Measurements from ENCODE around the gene NUP210L. TPM values are rescaled to one million over a fixed set of nuclear protein-coding genes. Genes with fewer than 3 reads are reported as not detected.

Gene NUP210L
- total and polyA plus RNA-seq, 2 of the 13 experiments (the other 11 are each of a cell fraction or from before 2014, with no cell fraction given), result not detected

DNA sequence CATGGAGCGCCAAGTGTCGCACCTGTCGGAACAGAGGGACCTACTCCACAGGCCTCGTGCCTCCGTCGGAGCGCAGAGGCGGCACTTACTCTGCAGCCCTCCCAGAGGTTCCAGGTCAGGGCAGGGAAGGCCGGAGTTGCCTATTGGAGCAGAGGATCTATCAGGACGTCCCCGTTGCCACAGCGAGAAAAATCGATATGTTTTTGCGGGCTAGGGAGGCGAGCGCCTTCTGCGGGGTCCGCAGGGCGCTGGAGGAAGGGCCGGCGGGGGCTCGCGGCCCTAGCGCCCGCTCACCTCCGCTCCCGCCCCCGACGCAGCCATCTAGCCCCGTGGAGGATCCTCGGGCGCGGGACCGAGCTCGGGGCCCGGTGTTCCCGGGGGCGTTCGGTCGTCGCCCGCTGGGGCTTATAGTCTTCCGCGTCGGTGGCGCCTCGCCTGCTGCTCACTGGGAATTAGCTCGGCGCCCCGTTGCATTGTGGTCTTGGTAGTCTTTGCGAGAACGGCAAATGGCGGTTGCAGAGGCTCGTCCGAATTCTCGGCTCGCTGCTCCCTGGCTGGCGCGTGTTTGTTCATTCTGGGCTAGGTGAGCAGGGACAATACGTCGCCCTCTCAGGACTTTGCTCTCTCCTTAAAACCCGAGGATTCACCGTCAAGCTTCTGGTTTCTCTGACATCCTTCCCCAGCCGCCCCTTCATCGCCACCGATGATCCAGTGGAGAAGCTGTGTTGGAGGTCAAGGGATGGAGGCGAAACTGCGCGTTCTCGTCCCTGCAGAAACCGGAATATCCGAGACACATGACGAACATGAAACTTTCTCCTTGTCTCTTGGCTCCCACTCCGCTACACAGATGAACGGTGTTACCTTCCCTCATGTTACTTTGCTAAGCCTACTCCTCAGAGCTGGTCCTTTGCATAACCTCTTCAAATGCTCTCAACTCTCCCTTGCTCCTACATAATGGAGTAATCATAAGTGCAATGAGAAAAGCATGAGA lies 177.3 kb downstream of the NUP210L start, which contains the start of gene JTB (continued):
- TF ChIP-seq TARDBP (CRISPR knock-in tag; IDR thresholded peaks at IDR 0.05), result peak; percentile 79; the same call in 1 of the 2 replicates
- TF ChIP-seq ISL2 (CRISPR knock-in tag; IDR thresholded peaks at IDR 0.05), result peak; percentile 58; the same call in 1 of the 2 replicates
- peak; percentile 79 for TF ChIP-seq IRF2 (CRISPR knock-in tag; IDR thresholded peaks at IDR 0.05)
- peak; percentile 64 for TF ChIP-seq CBFB (CRISPR knock-in tag; IDR thresholded peaks at IDR 0.05)
- TF ChIP-seq SNAI1 (CRISPR knock-in tag; IDR thresholded peaks at IDR 0.05; ENCODE audit: borderline replicate concordance), result no peak
- TF ChIP-seq, protein P1, sequence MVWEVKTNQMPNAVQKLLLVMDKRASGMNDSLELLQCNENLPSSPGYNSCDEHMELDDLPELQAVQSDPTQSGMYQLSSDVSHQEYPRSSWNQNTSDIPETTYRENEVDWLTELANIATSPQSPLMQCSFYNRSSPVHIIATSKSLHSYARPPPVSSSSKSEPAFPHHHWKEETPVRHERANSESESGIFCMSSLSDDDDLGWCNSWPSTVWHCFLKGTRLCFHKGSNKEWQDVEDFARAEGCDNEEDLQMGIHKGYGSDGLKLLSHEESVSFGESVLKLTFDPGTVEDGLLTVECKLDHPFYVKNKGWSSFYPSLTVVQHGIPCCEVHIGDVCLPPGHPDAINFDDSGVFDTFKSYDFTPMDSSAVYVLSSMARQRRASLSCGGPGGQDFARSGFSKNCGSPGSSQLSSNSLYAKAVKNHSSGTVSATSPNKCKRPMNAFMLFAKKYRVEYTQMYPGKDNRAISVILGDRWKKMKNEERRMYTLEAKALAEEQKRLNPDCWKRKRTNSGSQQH (CRISPR knock-in tag; IDR thresholded peaks at IDR 0.05; ENCODE audit: low read depth), result peak; percentile 75; the same call in 1 of the 2 replicates
- TF ChIP-seq, protein P2, sequence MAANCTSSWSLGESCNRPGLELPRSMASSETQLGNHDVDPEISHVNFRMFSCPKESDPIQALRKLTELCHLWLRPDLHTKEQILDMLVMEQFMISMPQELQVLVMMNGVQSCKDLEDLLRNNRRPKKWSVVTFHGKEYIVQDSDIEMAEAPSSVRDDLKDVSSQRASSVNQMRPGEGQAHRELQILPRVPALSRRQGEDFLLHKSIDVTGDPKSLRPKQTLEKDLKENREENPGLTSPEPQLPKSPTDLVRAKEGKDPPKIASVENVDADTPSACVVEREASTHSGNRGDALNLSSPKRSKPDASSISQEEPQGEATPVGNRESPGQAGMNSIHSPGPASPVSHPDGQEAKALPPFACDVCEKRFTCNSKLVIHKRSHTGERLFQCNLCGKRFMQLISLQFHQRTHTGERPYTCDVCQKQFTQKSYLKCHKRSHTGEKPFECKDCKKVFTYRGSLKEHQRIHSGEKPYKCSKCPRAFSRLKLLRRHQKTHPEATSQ (CRISPR knock-in tag; IDR thresholded peaks at IDR 0.05; ENCODE audit: borderline replicate concordance), result peak; percentile 36
- no peak for TF ChIP-seq ZNF34 (CRISPR knock-in tag; IDR thresholded peaks at IDR 0.05; ENCODE audit: borderline replicate concordance)
- no peak for TF ChIP-seq NPAS2 (CRISPR knock-in tag; IDR thresholded peaks at IDR 0.05; ENCODE audit: borderline replicate concordance)
- TF ChIP-seq TRIM24 (CRISPR knock-in tag; IDR thresholded peaks at IDR 0.05), result no peak
- 0 out of 2 replicates have a peak, but pooled peaks have one; percentile 35 for TF ChIP-seq ZFP41 (CRISPR knock-in tag; IDR thresholded peaks at IDR 0.05; ENCODE audit: borderline replicate concordance)
- 0 out of 2 replicates have a peak, but pooled peaks have one; percentile 62 for TF ChIP-seq NFIB (CRISPR knock-in tag; IDR thresholded peaks at IDR 0.05; ENCODE audit: borderline replicate concordance)
- TF ChIP-seq ZNF879 (CRISPR knock-in tag; IDR thresholded peaks at IDR 0.05), result no peak
- TF ChIP-seq CENPX (CRISPR knock-in tag; IDR thresholded peaks at IDR 0.05), result no peak
- peak; percentile 77; the same call in 1 of the 2 replicates for TF ChIP-seq KAT7 (CRISPR knock-in tag; IDR thresholded peaks at IDR 0.05; ENCODE audit: borderline replicate concordance)
- TF ChIP-seq, protein P3, sequence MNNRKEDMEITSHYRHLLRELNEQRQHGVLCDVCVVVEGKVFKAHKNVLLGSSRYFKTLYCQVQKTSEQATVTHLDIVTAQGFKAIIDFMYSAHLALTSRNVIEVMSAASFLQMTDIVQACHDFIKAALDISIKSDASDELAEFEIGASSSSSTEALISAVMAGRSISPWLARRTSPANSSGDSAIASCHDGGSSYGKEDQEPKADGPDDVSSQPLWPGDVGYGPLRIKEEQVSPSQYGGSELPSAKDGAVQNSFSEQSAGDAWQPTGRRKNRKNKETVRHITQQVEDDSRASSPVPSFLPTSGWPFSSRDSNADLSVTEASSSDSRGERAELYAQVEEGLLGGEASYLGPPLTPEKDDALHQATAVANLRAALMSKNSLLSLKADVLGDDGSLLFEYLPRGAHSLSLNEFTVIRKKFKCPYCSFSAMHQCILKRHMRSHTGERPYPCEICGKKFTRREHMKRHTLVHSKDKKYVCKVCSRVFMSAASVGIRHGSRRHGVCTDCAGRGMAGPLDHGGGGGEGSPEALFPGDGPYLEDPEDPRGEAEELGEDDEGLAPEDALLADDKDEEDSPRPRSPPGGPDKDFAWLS (CRISPR knock-in tag; IDR thresholded peaks at IDR 0.05; ENCODE audit: borderline replicate concordance), result no peak
- no peak for TF ChIP-seq ZNF720 (CRISPR knock-in tag; IDR thresholded peaks at IDR 0.05)
- 0 out of 2 replicates have a peak, but pooled peaks have one; percentile 26 for TF ChIP-seq DNMT3B (CRISPR knock-in tag; conservative IDR thresholded peaks at IDR 0.05)
- TF ChIP-seq YY1 (IDR thresholded peaks at IDR 0.05; ENCODE audit: insufficient read depth, insufficient replicate concordance, low read depth, low read length), result peak; percentile 94
- no peak; the same call in 1 of the 2 replicates for TF ChIP-seq ZSCAN12 (CRISPR knock-in tag; IDR thresholded peaks at IDR 0.05)
- TF ChIP-seq ZNF143 (CRISPR knock-in tag; IDR thresholded peaks at IDR 0.05), result peak; percentile 95
- TF ChIP-seq ZMYM2 (CRISPR knock-in tag; IDR thresholded peaks at IDR 0.05), result peak; percentile 65; the same call in 1 of the 2 replicates
- TF ChIP-seq MIER2 (CRISPR knock-in tag; IDR thresholded peaks at IDR 0.05), result no peak
- peak; percentile 83; the same call in 1 of the 2 replicates for TF ChIP-seq HOXA9 (CRISPR knock-in tag; IDR thresholded peaks at IDR 0.05; ENCODE audit: borderline replicate concordance)
- TF ChIP-seq WIZ (CRISPR knock-in tag; IDR thresholded peaks at IDR 0.05), result no peak
- no peak for TF ChIP-seq ZNF282 (IDR thresholded peaks at IDR 0.05; ENCODE audit: partially characterized antibody)

All from HepG2 (cell line).